Effector memory CD8-positive, alpha-beta T cell (primary cell): ENCODE measurements around the gene TMEM220.
A peak's percentile ranks its signal among the peaks of the same experiment; 100 is the strongest.

Source experiments
- ATAC-seq: fragments of 150-1000 bp; cut with Tn5 transposase; replicated peaks from 2 replicates; pipeline ENCODE4 v1.10.0; 2021; ENCODE audit warnings: mild to moderate bottlenecking, moderate library complexity
- DNase-seq, 3 experiments: peaks; one replicate each; pipeline ENCODE4 v3.0.0; 2021
- H3K27ac Mint-ChIP-seq, 2 donors: one replicate each; pipeline ENCODE4 v1.8.0; 2022; ENCODE audit warnings: mild to moderate bottlenecking in 2 of 2, mixed read lengths in 2 of 2, moderate library complexity in 2 of 2
- H3K27me3 Mint-ChIP-seq, 2 donors: one replicate each; pipeline ENCODE4 v1.8.0; 2022; ENCODE audit warnings: mixed read lengths in 2 of 2
- H3K36me3 Mint-ChIP-seq: one replicate; pipeline ENCODE4 v1.8.0; 2022; ENCODE audit warnings: mild to moderate bottlenecking, moderate library complexity, mixed read lengths; ENCODE audit not compliant: insufficient read depth
- H3K4me1 Mint-ChIP-seq, 2 donors: one replicate each; pipeline ENCODE4 v1.8.0; 2022; ENCODE audit warnings: low read depth in 2 of 2, mixed read lengths in 2 of 2
- H3K4me3 Mint-ChIP-seq, 2 donors: one replicate each; pipeline ENCODE4 v1.8.0; 2022; ENCODE audit warnings: mild to moderate bottlenecking in 2 of 2, mixed read lengths in 2 of 2, moderate library complexity in 2 of 2
- H3K9me3 Mint-ChIP-seq, 2 donors: one replicate each; pipeline ENCODE4 v1.8.0; 2022; ENCODE audit warnings: mixed read lengths in 2 of 2
- total RNA-seq, 9 experiments: gene quantifications; one replicate each; lab custom pipeline; 2026; lab: John Stamatoyannopoulos, UW

The TMEM220 gene
- total RNA-seq: 0.06 to 1.4 (median 0.68) reads per million in 9 experiments

- Mint-ChIP-seq H3K4me1 (peaks cover 5 to 11% of the 10 kb centered on the region in 2 donors), H3K4me3 (peak within 1 kb of the TSS; percentile 86 to 88), H3K9me3 (no peaks in the 10 kb centered on the region), H3K27me3 (peaks cover 38 to 51% of the 10 kb centered on the region in 2 donors), H3K36me3 (no peaks in the 10 kb centered on the region), H3K27ac (peak within 1 kb of the TSS in 1 of 2 donors; percentile 85)
- DNase-seq: peak in 2 of 3 experiments; percentile 5 to 12
- ATAC-seq: peak; percentile 75
These were observed at the start of gene TMEM220 for GRCh38 chr17:10729334-10730193. TSS of gene TMEM220 (minus strand) at chr17:10730023. CDS start at chr17:10729851, 172 bp downstream.

- Mint-ChIP-seq H3K36me3 (no peaks in the 10 kb centered on the region), H3K4me1 (no peaks in the 10 kb centered on the region)
These were observed 49.8 kb upstream of the TMEM220 start for GRCh38 chr17:10779609-10780008.

GRCh38 chr17:10777890-10778289 is 48.1 kb upstream of the TMEM220 start:
- H3K9me3 Mint-ChIP-seq: peaks cover 0 to 2% of the 10 kb centered on the region in 2 donors
- no peak overlapping the region for H3K4me3 Mint-ChIP-seq
- ATAC-seq: no peak
- H3K27ac Mint-ChIP-seq: no peak overlapping the region
- no peaks in the 10 kb centered on the region for H3K36me3 Mint-ChIP-seq
- peaks cover 8 to 20% of the 10 kb centered on the region in 2 donors for H3K27me3 Mint-ChIP-seq
- no peak for DNase-seq
- no peaks in the 10 kb centered on the region for H3K4me1 Mint-ChIP-seq

More at GRCh38 chr17:10779609-10780008, 49.8 kb upstream of the TMEM220 start:
- Mint-ChIP-seq H3K9me3 (peaks cover 6 to 7% of the 10 kb centered on the region in 2 donors), H3K27ac (no peak overlapping the region), H3K27me3 (peaks cover 18 to 25% of the 10 kb centered on the region in 2 donors), H3K4me3 (no peak overlapping the region)
- no peak for DNase-seq
- ATAC-seq: no peak

DNA sequence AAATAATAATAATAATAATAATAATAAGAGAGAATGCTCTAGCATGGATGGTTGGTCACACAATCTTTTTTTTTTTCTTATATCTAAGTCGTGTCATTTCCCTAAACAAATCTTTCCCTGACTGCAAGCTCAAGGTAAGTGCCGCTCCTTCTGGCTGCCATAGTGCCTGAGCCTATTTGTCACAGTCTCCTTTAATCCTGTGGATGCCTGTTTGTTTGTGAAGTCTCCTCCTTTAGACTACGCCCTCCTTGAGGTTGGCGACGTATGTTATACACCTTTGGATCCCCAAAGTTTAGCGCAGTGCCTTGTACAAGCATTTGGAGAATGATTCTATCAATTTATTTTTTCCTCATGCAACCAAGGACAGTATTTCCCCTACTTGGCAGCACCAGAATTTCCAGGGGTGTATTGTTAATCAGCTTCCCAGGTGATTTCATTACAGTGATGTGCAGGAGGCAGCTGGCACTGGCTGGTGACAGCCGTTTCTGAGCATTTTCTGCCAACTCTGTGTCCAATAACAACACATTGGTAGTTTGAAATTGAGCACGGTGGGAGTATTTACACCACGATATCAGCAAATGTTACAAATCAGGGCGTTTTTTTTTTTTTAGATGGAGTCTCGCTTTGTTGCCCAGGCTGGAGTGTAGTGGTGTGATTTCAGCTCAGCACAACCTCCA is 47.4 kb upstream of the TMEM220 start:
- Mint-ChIP-seq H3K27ac (no peak overlapping the region), H3K4me3 (no peak overlapping the region), H3K27me3 (peaks cover 8 to 16% of the 10 kb centered on the region in 2 donors), H3K36me3 (no peaks in the 10 kb centered on the region), H3K4me1 (no peaks in the 10 kb centered on the region), H3K9me3 (no peaks in the 10 kb centered on the region)
- no peak for ATAC-seq
- no peak for DNase-seq

DNA sequence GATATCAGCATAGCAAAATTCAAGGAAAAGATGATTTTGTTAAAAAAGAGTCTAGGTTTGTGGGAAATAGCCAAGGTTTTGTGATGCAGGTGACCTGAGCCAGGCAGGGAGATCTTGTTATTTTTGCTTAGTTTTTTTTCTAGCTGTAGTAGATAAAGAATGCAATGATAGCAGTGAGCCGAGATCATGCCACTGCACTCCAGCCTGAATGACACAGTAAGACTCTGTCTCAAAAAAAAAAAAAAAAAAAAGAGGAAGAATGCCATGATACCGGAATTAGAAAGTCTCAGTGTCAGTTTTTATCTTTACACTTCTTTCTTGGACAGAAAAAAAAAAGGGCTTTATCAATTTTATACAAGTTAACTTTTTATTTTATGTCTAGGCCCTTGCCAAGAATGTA is 46.6 kb upstream of the TMEM220 start:
- no peaks in the 10 kb centered on the region for H3K36me3 Mint-ChIP-seq
- no peak for ATAC-seq
- no peak overlapping the region for H3K4me3 Mint-ChIP-seq
- peaks cover 3 to 6% of the 10 kb centered on the region in 2 donors for H3K9me3 Mint-ChIP-seq
- H3K27ac Mint-ChIP-seq: no peak overlapping the region
- DNase-seq: no peak
- no peaks in the 10 kb centered on the region for H3K4me1 Mint-ChIP-seq
- peaks cover 16 to 20% of the 10 kb centered on the region in 2 donors for H3K27me3 Mint-ChIP-seq

DNA sequence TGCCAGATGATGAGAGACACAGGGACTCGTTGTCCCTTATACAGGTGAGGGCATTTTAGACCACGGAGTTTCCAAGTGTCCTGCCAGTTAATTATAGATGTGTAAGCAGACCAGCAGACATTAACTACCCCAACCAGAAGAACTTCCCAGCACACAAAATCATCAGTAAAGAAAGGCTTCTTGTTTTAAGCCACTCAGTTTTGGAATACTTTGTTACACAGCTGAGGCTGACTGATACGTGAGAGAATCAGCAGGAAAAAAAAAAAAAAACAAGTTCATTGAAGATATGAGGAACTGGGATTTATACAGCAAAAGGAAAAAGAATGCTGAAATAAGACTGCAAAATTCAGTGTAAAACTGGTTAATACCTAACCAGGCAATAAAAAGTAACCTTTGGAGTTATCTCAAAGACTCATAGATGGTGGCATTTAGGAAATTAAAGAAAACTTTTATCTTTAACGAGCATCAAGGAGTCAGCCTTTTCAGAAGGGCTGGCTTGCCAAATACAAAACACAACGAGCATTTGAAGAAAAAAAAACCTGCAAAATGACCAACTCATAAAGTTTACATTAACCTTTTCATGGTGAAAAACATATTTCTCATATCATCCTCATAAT is 46.0 kb upstream of the TMEM220 start:
- H3K4me3 Mint-ChIP-seq: no peak overlapping the region
- H3K36me3 Mint-ChIP-seq: no peaks in the 10 kb centered on the region
- no peak for DNase-seq
- H3K27ac Mint-ChIP-seq: no peak overlapping the region
- ATAC-seq: no peak
- H3K4me1 Mint-ChIP-seq: no peaks in the 10 kb centered on the region
- peaks cover 4 to 8% of the 10 kb centered on the region in 2 donors for H3K9me3 Mint-ChIP-seq
- peaks cover 21% of the 10 kb centered on the region in 2 donors for H3K27me3 Mint-ChIP-seq

- H3K4me3 Mint-ChIP-seq: no peak overlapping the region
- H3K4me1 Mint-ChIP-seq: no peaks in the 10 kb centered on the region
- no peak for ATAC-seq
- H3K9me3 Mint-ChIP-seq: peaks cover 4 to 8% of the 10 kb centered on the region in 2 donors
- no peak for DNase-seq
- no peaks in the 10 kb centered on the region for H3K36me3 Mint-ChIP-seq
- H3K27me3 Mint-ChIP-seq: peaks cover 21 to 29% of the 10 kb centered on the region in 2 donors
- no peak overlapping the region for H3K27ac Mint-ChIP-seq
These were observed 45.2 kb upstream of the TMEM220 start for GRCh38 chr17:10775058-10775457.

- Mint-ChIP-seq H3K36me3 (no peaks in the 10 kb centered on the region), H3K27ac (no peak overlapping the region)
- ATAC-seq: no peak
These were observed 43.6 kb upstream of the TMEM220 start for GRCh38 chr17:10773391-10773790.

DNA sequence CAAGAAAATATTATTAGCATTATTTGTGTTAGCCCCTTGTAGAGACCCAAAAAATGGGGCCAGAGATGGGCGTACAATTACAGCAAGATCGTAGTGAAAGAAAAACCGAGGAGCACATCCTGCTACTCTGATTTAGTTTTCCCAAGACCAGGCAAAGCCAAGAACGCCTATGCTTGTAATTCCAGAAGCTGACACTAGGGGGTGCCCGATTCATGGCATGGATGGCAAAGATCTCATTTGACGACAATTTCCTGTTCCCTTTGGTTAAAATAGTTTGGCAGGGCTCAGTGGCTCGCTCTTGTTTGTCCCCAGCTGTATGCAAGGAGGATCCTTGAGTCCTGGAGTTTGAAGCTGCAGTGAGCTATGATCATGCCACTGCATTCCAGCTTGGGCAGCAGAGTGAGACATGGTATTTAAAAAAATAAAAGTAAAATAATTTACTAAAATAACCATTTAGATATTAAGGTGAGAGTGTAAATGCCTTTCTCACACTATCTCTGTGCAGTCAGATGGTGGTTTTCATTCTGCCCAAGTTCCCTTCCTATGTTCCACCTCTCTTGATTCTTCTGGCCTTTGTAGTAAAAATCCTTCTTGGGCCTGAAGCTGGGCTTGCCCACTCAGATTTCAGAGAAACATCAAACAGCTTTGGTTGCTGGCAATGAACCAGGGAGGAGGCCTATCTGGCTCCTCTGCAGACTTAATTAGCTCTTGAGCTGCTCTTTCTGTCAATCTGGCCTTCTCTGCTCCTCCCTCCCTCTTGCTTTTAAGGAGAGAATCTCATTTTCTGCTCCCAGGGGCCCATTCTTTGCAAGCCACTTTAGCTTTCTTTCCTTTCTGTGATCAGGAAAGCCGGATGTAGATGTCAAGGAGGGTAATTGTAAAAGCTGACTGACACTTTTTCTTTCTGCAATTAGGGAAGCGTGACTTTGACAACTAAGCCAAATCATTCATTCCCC is 42.9 kb upstream of the TMEM220 start:
- Mint-ChIP-seq H3K36me3 (no peaks in the 10 kb centered on the region), H3K4me3 (no peak overlapping the region), H3K27ac (no peak overlapping the region), H3K4me1 (no peaks in the 10 kb centered on the region), H3K9me3 (peaks cover 4 to 8% of the 10 kb centered on the region in 2 donors), H3K27me3 (peaks cover 21 to 33% of the 10 kb centered on the region in 2 donors)
- DNase-seq (no peak), ATAC-seq (no peak)

More at GRCh38 chr17:10773391-10773790, 43.6 kb upstream of the TMEM220 start:
- no peak for DNase-seq
- Mint-ChIP-seq H3K9me3 (peaks cover 4 to 8% of the 10 kb centered on the region in 2 donors), H3K27me3 (peaks cover 21 to 33% of the 10 kb centered on the region in 2 donors), H3K4me1 (no peaks in the 10 kb centered on the region), H3K4me3 (no peak overlapping the region)

DNA sequence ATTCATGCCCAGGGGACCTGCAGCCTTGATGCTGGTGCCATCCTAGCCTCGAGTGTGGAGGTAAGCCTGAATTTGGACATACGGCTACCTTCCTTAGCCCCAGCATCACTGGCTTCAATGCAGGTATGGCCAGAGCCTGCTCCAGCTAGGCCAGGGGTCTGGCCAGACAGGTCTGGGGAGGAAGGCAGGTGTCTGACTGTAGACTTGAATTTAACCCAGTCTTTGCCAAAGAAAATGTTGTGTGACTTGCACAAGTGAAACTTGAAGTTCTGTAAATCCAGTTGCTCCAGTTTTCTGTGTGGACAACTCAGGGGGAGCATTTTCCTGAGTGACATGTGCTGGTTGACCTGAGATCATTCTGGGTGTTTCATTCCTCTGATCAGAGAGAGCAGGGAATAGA is 41.3 kb upstream of the TMEM220 start:
- peaks cover 4 to 8% of the 10 kb centered on the region in 2 donors for H3K9me3 Mint-ChIP-seq
- H3K4me3 Mint-ChIP-seq: no peak overlapping the region
- DNase-seq: no peak
- H3K36me3 Mint-ChIP-seq: no peaks in the 10 kb centered on the region
- no peaks in the 10 kb centered on the region for H3K4me1 Mint-ChIP-seq
- no peak overlapping the region for H3K27ac Mint-ChIP-seq
- no peak for ATAC-seq
- peaks cover 21 to 33% of the 10 kb centered on the region in 2 donors for H3K27me3 Mint-ChIP-seq

DNA sequence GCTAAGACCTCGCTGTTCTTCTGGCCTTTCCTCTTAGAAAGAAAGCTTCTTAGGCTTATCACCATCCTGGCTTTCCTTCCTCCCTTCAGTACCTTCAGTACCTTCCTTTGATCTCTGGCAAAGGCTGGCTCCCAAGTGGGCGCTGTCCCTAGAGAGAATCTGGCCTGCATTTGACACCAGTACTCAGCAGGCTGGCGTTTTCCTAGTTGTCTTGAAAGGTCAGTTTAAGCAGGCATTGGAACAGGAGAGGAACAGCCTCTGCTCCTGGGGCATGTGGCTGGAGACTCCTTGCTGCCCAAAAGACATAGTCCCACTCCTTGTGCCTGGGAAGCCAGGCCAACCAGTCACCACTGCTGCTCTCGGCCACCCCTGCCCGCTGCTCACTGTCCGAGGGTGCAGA is 40.0 kb upstream of the TMEM220 start:
- ATAC-seq (no peak), DNase-seq (no peak)
- Mint-ChIP-seq H3K27ac (no peak overlapping the region), H3K27me3 (peaks cover 13 to 25% of the 10 kb centered on the region in 2 donors), H3K36me3 (no peaks in the 10 kb centered on the region), H3K4me3 (no peak overlapping the region), H3K4me1 (no peaks in the 10 kb centered on the region), H3K9me3 (peaks cover 4 to 8% of the 10 kb centered on the region in 2 donors)

DNA sequence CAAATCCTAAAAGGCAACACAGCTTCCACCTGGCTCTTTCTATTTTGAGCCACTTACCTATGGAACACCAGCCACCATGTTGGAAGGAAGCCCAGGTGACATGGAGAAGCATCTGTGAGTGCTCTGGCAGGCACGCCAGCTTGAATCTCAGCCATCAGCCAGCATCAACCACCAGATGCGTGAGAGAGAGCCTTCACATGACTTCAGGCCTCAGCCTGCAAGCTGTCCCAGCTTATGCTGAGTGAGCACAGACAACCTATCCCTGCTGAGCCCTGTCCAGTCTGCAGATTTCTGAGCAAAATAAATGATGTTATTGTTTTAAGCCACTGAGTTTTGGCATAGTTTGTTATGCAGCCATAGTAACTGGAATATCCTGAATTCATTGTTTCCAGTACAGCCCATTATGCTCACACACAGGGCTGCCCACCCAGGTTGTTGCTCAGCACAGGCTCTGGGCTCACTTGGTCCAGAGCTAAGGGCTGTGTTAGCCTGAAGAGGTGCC is 39.0 kb upstream of the TMEM220 start:
- Mint-ChIP-seq H3K27me3 (peaks cover 8 to 25% of the 10 kb centered on the region in 2 donors), H3K4me3 (no peak overlapping the region), H3K4me1 (no peaks in the 10 kb centered on the region), H3K27ac (no peak overlapping the region), H3K9me3 (peaks cover 4 to 8% of the 10 kb centered on the region in 2 donors), H3K36me3 (no peaks in the 10 kb centered on the region)
- no peak for ATAC-seq
- no peak for DNase-seq
